HCT116 (cell line): Measurements from ENCODE around the gene TBC1D30. TPM values are rescaled to one million over a fixed set of nuclear protein-coding genes. Genes with fewer than 3 reads are reported as not detected.

Experiments
- ATAC-seq: fragments of 200-7000 bp; cut with Tn5 transposase; 2 replicates; pipeline ENCODE4 v1.9.1; 2020; ENCODE audit warnings: mild to moderate bottlenecking, moderate library complexity
- BruUV-seq: library from RNA; stranded (reverse); fragments of 400-500 nt; replicated peaks from 2 replicates; lab custom pipeline; 2021; lab: Mats Ljungman, UMichigan
- CTCF ChIA-PET: fragments of 300-600 bp; sonication (Branson Sonifier 250); formaldehyde crosslinking; loops from one replicate; lab custom pipeline; 2021; ENCODE audit warnings: antibody characterized with exemption; lab: Charles Lee
- POLR2A ChIA-PET: fragments of 300-600, 350-600 bp; sonication (Branson Sonifier 250); formaldehyde crosslinking; loops from one replicate; lab custom pipeline; 2021; ENCODE audit warnings: antibody characterized with exemption; lab: Charles Lee
- RAD21 ChIA-PET, 2 experiments: fragments of 300-600 bp; sonication (Branson Sonifier 250); formaldehyde crosslinking; loops; one replicate each; lab custom pipeline; 2023; ENCODE audit warnings: low total read pairs in 2 of 2; ENCODE audit not compliant: uncharacterized antibody in 2 of 2, unreplicated experiment in 2 of 2, low non-redundant PET in 1 of 2; lab: Charles Lee
- DNase-seq: peaks from one replicate; pipeline ENCODE4 v3.0.0-alpha.2; 2010; ENCODE audit warnings: low read depth, low spot score
- H2AFZ ChIP-seq: fragments of 200-600 bp; shearing (Covaris generic), sonication (generic); 2 replicates; pipeline ENCODE4 v1.6.1; 2017; ENCODE audit warnings: low read depth, mixed run types, mixed read lengths, antibody characterized with exemption, low read length; ENCODE audit not compliant: poor library complexity, severe bottlenecking
- H3K27ac ChIP-seq: 2 replicates; pipeline ENCODE4 v1.5.1; 2012; ENCODE audit warnings: low read depth, low read length
- H3K27me3 ChIP-seq: fragments of 200-600 bp; sonication (generic); 2 replicates; pipeline ENCODE4 v1.6.1; 2016; ENCODE audit warnings: mixed run types, low read length, mixed read lengths; ENCODE audit not compliant: insufficient read depth
- H3K36me3 ChIP-seq, 2 experiments: fragments of 200-500 bp in 1 of 2; fragments of 200-600 bp in 1 of 2; sonication (Bioruptor generic) in 1 of 2; sonication (generic) in 1 of 2; 2 replicates each; pipeline versions ENCODE4 v1.5.1 to v1.6.1; 2014 to 2016; ENCODE audit warnings: low read length in 2 of 2, inconsistent platforms in 1 of 2, mixed read lengths in 1 of 2, mixed run types in 1 of 2; ENCODE audit not compliant: insufficient read depth in 2 of 2, control insufficient read depth in 1 of 2
- H3K4me1 ChIP-seq, 2 experiments: fragments of 200-600 bp in 1 of 2; sonication (generic) in 1 of 2; 2 replicates each; pipeline versions ENCODE4 v1.5.1 to v1.6.1; 2012 to 2017; ENCODE audit warnings: low read length in 2 of 2, inconsistent platforms in 1 of 2, mild to moderate bottlenecking in 1 of 2, mixed read lengths in 1 of 2, mixed run types in 1 of 2, moderate library complexity in 1 of 2; ENCODE audit not compliant: insufficient read depth in 2 of 2, control insufficient read depth in 1 of 2
- H3K4me2 ChIP-seq: fragments of 200-600 bp; sonication (generic); 2 replicates; pipeline ENCODE4 v1.6.1; 2017; ENCODE audit warnings: mixed run types, low read length, mixed read lengths
- H3K4me3 ChIP-seq, 2 experiments: fragments of 200-600 bp in 1 of 2; sonication (generic) in 1 of 2; replicated peaks in 1 of 2; 2 replicates each; pipeline ENCODE4 v1.5.1; 2011 to 2016; ENCODE audit warnings: low read length in 2 of 2, control low read depth in 1 of 2, low read depth in 1 of 2, mild to moderate bottlenecking in 1 of 2, mixed read lengths in 1 of 2, mixed run types in 1 of 2
- H3K79me2 ChIP-seq: fragments of 200-600 bp; sonication (generic); 2 replicates; pipeline ENCODE4 v1.6.1; 2017; ENCODE audit warnings: mild to moderate bottlenecking, mixed run types, low read length, moderate library complexity, mixed read lengths; ENCODE audit not compliant: insufficient read depth
- H3K9ac ChIP-seq: fragments of 200-600 bp; sonication (generic); 2 replicates; pipeline ENCODE4 v1.6.1; 2016; ENCODE audit warnings: low read length, mixed read lengths
- H3K9me2 ChIP-seq: fragments of 200-600 bp; sonication (generic), shearing (Covaris generic); 2 replicates; pipeline ENCODE4 v1.6.1; 2017; ENCODE audit warnings: mixed run types, mild to moderate bottlenecking, moderate library complexity; ENCODE audit not compliant: insufficient read depth
- H3K9me3 ChIP-seq, 2 experiments: fragments of 200-500 bp in 1 of 2; fragments of 200-600 bp in 1 of 2; sonication (Bioruptor generic) in 1 of 2; sonication (generic) in 1 of 2; 2 replicates each; pipeline ENCODE4 v1.6.1; 2014 to 2017; ENCODE audit warnings: low read length in 2 of 2, mixed read lengths in 2 of 2, inconsistent platforms in 1 of 2, low read depth in 1 of 2, mild to moderate bottlenecking in 1 of 2, mixed run types in 1 of 2, moderate library complexity in 1 of 2; ENCODE audit not compliant: control insufficient read depth in 1 of 2, insufficient read depth in 1 of 2
- H4K20me1 ChIP-seq: fragments of 200-600 bp; sonication (generic), shearing (Covaris generic); 2 replicates; pipeline ENCODE4 v1.6.1; 2017; ENCODE audit warnings: mixed run types, mild to moderate bottlenecking, moderate library complexity; ENCODE audit not compliant: insufficient read depth
- EGR1 ChIP-seq: IDR thresholded peaks from 2 replicates; pipeline ENCODE4 v1.6.1; 2012; ENCODE audit warnings: low read depth
- ELF1 ChIP-seq: IDR thresholded peaks from 2 replicates; pipeline ENCODE4 v1.6.1; 2012; ENCODE audit warnings: low read depth, borderline replicate concordance
- EZH2 ChIP-seq: fragments of 200-600 bp; sonication (generic); IDR thresholded peaks from 2 replicates; pipeline ENCODE4 v1.6.1; 2017; ENCODE audit warnings: antibody characterized with exemption, mixed run types
- EZH2phosphoT487 ChIP-seq: fragments of 200-600 bp; IDR thresholded peaks from 2 replicates; pipeline ENCODE4 v1.6.1; 2018; ENCODE audit warnings: antibody characterized with exemption, borderline replicate concordance
- SIN3A ChIP-seq: IDR thresholded peaks from 2 replicates; pipeline ENCODE4 v1.6.1; 2012; ENCODE audit warnings: low read depth
- ZNF274 ChIP-seq: fragments of 200-500 bp; sonication (Bioruptor generic); IDR thresholded peaks from 2 replicates; pipeline ENCODE4 v1.6.1; 2014; ENCODE audit warnings: mild to moderate bottlenecking, low read depth, low read length, inconsistent platforms
- intact Hi-C: fragments of 100-400 bp; cut with micrococcal nuclease; formaldehyde crosslinking; loops from 2 replicates; pipeline ENCODE4 v1.10.0; 2022
- total RNA-seq: library from RNA; stranded (reverse); gene quantifications from one replicate; pipeline ENCODE4 v1.2.1, GENCODE V29; 2021; ENCODE audit not compliant: unreplicated experiment
- TF ChIP-seq, protein P1 (sequence below): IDR thresholded peaks from 2 replicates; pipeline ENCODE4 v1.6.1; 2012; ENCODE audit warnings: low read depth
- TF ChIP-seq, protein P2 (sequence below), 3 experiments: fragments of 200-600 bp in 1 of 3; sonication (generic) in 1 of 3; IDR thresholded peaks in 2 of 3; conservative IDR thresholded peaks in 1 of 3; 2 replicates each; pipeline ENCODE4 v1.5.1; 2012 to 2017; ENCODE audit warnings: low read depth in 2 of 3, low read length in 2 of 3, antibody characterized with exemption in 1 of 3, borderline replicate concordance in 1 of 3, control low read depth in 1 of 3, mild to moderate bottlenecking in 1 of 3, mixed read lengths in 1 of 3, mixed run types in 1 of 3, moderate library complexity in 1 of 3; ENCODE audit not compliant: insufficient read depth in 1 of 3

TBC1D30 gene
- total RNA-seq, 1 experiment from 2014 or later: 24.1 TPM

DNA sequence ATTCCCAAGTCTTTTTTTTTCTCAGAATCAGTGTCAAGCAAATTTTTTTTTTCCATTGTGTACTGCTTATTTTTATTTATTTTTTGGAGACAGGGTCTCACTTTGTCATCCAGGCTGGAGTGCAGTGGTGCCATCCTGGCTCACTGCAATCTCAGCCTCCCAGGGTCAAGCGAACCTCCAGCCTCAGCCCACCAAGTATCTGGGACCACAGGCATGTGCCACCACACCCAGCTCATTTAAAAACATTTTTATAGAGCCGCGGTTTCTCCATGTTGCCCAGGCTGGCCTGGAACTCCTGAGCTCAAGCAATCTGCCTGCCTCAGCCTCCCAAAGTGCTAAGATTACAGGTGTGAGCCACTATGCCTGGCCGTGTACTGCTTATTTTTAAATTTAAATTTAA, 68.1 kb downstream of the TBC1D30 start:
- Histone ChIP-seq H2AFZ (no peak overlapping the region), H3K27ac (no peak overlapping the region), H3K36me3 (no peaks in the 10 kb centered on the region), H3K9me3 (no peaks in the 10 kb centered on the region), H3K4me2 (no peak overlapping the region), H3K9ac (no peak overlapping the region), H4K20me1 (no peaks in the 10 kb centered on the region), H3K4me3 (no peak overlapping the region), H3K4me1 (peaks cover 0 to 6% of the 10 kb centered on the region in 2 experiments; a peak in 1 of 4 replicates), H3K9me2 (no peaks in the 10 kb centered on the region), H3K79me2 (no peaks in the 10 kb centered on the region), H3K27me3 (no peaks in the 10 kb centered on the region)
- intact Hi-C loops: loop anchor here (2.0 to 5.0 kb wide), 3 partner anchors 340 to 1215 kb away; no protein-coding TSS in a partner anchor
- no peak for DNase-seq
- no peak for ATAC-seq
- TF ChIP-seq EZH2: no peak
- TF ChIP-seq, protein P1, sequence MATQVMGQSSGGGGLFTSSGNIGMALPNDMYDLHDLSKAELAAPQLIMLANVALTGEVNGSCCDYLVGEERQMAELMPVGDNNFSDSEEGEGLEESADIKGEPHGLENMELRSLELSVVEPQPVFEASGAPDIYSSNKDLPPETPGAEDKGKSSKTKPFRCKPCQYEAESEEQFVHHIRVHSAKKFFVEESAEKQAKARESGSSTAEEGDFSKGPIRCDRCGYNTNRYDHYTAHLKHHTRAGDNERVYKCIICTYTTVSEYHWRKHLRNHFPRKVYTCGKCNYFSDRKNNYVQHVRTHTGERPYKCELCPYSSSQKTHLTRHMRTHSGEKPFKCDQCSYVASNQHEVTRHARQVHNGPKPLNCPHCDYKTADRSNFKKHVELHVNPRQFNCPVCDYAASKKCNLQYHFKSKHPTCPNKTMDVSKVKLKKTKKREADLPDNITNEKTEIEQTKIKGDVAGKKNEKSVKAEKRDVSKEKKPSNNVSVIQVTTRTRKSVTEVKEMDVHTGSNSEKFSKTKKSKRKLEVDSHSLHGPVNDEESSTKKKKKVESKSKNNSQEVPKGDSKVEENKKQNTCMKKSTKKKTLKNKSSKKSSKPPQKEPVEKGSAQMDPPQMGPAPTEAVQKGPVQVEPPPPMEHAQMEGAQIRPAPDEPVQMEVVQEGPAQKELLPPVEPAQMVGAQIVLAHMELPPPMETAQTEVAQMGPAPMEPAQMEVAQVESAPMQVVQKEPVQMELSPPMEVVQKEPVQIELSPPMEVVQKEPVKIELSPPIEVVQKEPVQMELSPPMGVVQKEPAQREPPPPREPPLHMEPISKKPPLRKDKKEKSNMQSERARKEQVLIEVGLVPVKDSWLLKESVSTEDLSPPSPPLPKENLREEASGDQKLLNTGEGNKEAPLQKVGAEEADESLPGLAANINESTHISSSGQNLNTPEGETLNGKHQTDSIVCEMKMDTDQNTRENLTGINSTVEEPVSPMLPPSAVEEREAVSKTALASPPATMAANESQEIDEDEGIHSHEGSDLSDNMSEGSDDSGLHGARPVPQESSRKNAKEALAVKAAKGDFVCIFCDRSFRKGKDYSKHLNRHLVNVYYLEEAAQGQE: no peak
- TF ChIP-seq ELF1: no peak
- no peak for TF ChIP-seq EZH2phosphoT487
- no peak for TF ChIP-seq ZNF274
- TF ChIP-seq SIN3A: no peak
- TF ChIP-seq EGR1: no peak
- TF ChIP-seq, protein P2, sequence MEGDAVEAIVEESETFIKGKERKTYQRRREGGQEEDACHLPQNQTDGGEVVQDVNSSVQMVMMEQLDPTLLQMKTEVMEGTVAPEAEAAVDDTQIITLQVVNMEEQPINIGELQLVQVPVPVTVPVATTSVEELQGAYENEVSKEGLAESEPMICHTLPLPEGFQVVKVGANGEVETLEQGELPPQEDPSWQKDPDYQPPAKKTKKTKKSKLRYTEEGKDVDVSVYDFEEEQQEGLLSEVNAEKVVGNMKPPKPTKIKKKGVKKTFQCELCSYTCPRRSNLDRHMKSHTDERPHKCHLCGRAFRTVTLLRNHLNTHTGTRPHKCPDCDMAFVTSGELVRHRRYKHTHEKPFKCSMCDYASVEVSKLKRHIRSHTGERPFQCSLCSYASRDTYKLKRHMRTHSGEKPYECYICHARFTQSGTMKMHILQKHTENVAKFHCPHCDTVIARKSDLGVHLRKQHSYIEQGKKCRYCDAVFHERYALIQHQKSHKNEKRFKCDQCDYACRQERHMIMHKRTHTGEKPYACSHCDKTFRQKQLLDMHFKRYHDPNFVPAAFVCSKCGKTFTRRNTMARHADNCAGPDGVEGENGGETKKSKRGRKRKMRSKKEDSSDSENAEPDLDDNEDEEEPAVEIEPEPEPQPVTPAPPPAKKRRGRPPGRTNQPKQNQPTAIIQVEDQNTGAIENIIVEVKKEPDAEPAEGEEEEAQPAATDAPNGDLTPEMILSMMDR (IDR thresholded peaks at IDR 0.05 in 2 of 3, conservative IDR thresholded peaks at IDR 0.05 in 1 of 3; ENCODE audit: borderline replicate concordance in 1 of 3, insufficient read depth in 1 of 3, low read depth in 2 of 3, low read length in 2 of 3): no peak
- ChIA-PET POLR2A (no interaction called here), CTCF (interaction anchor here (1.1 to 2.0 kb wide), 2 partner anchors 214 to 230 kb away, joined by 4 to 7 read pairs; no protein-coding TSS in a partner anchor), RAD21 (interaction anchor here in 1 of 2 experiments (1.2 kb wide), 1 partner anchor 214 kb away, joined by 3 read pairs; no protein-coding TSS in a partner anchor)
- no TSS peak for BruUV-seq
